ENCODE measurements around the gene SGK1. TPM values are rescaled to one million over a fixed set of nuclear protein-coding genes. Genes with fewer than 3 reads are reported as not detected.

The SGK1 gene
- total RNA-seq, 1 experiment from 2014 or later: 7.8 TPM

- H3K23me2 ChIP-seq (ENCODE audit: insufficient read length, low read depth, low read length, poor library complexity, severe bottlenecking): no peaks in the 10 kb centered on the region
- H2BK5ac ChIP-seq (ENCODE audit: insufficient read length, low read length): no peak overlapping the region
- no peak for DNase-seq
- H3K56ac ChIP-seq (ENCODE audit: insufficient read length, low read depth, low read length): no peak overlapping the region
- no peaks in the 10 kb centered on the region for H3K36me3 Mint-ChIP-seq (ENCODE audit: insufficient read depth in 1 of 3, low read depth in 3 of 3)
- H3K9me3 Mint-ChIP-seq: no peaks in the 10 kb centered on the region; a peak in 1 of 5 replicates
- no peak overlapping the region for H3K4me2 ChIP-seq (ENCODE audit: insufficient read depth, insufficient read length, low read length)
- H2BK20ac ChIP-seq (ENCODE audit: low read depth, low read length, poor library complexity, severe bottlenecking): no peak overlapping the region
- no peaks in the 10 kb centered on the region for H3K79me1 ChIP-seq (ENCODE audit: insufficient read depth, low read depth, low read length, poor library complexity, severe bottlenecking)
- H3K79me2 ChIP-seq (ENCODE audit: insufficient read depth, low read length): no peaks in the 10 kb centered on the region
- no peak overlapping the region for H2AFZ ChIP-seq (ENCODE audit: low read length)
- no peak overlapping the region for H3K27ac Mint-ChIP-seq
- no peak overlapping the region for H3K23ac ChIP-seq (ENCODE audit: insufficient read length, low read depth, low read length)
- no peaks in the 10 kb centered on the region for H3K27me3 ChIP-seq (ENCODE audit: insufficient read depth, low read length)
- no peak overlapping the region for H3K27ac ChIP-seq (ENCODE audit: insufficient read length, low read depth, low read length)
- H3K4ac ChIP-seq (ENCODE audit: low read depth, low read length): no peak overlapping the region
- no peaks in the 10 kb centered on the region for H3K27me3 Mint-ChIP-seq (ENCODE audit: low read depth)
- no peak overlapping the region for H3K14ac ChIP-seq (ENCODE audit: insufficient read depth, low read length)
- no peak overlapping the region for H3K18ac ChIP-seq (ENCODE audit: insufficient read length, low read depth, low read length)
- H2AK5ac ChIP-seq (ENCODE audit: insufficient read length, low read length): no peak overlapping the region
- no peak for TF ChIP-seq CTCF (conservative IDR thresholded peaks at IDR 0.05)
- H3K9ac ChIP-seq (ENCODE audit: extremely low read depth, insufficient read length, low read length): no peak overlapping the region
- no peak overlapping the region for H2BK12ac ChIP-seq (ENCODE audit: insufficient read length, low read depth, low read length)
- no peaks in the 10 kb centered on the region for H3K9me3 ChIP-seq (ENCODE audit: control insufficient read depth, low read depth, low read length)
- H4K20me1 ChIP-seq (ENCODE audit: control insufficient read depth, insufficient read depth, insufficient read length): no peaks in the 10 kb centered on the region
- no peak overlapping the region for H2BK15ac ChIP-seq (ENCODE audit: low read depth, low read length)
- no peak overlapping the region for H4K91ac ChIP-seq (ENCODE audit: insufficient read length, low read depth, low read length)
- no peak overlapping the region for H4K8ac ChIP-seq (replicated peaks; ENCODE audit: insufficient read length, low read depth, low read length)
- H2BK120ac ChIP-seq (ENCODE audit: low read depth, low read length, poor library complexity, severe bottlenecking): no peak overlapping the region
- H3T11ph ChIP-seq (ENCODE audit: low read length): no peak overlapping the region
- no peak overlapping the region for H3K4me3 Mint-ChIP-seq
- peaks cover 24 to 25% of the 10 kb centered on the region in 2 experiments for H3K4me1 Mint-ChIP-seq
- H4K5ac ChIP-seq (ENCODE audit: insufficient read length, low read depth, low read length): no peak overlapping the region
- H3K4me1 ChIP-seq (ENCODE audit: insufficient read depth, low read length): peaks cover 14% of the 10 kb centered on the region
Measured at GRCh38 chr6:134185277-134185676, 132.6 kb downstream of the SGK1 start.
